Fibroblast of the conjunctiva (primary cell): ENCODE data around the gene VWDE.
A peak's percentile ranks its signal among the peaks of the same experiment; 100 is the strongest.
"Not testable (repeated sequence)": the region's sequence is repeated elsewhere in the genome, so short reads cannot be mapped to it uniquely, and the experiment has no call there.

Experiments
- DNase-seq: peaks from one replicate; pipeline ENCODE4 v3.0.0-alpha.2; 2010; ENCODE audit warnings: low read depth

VWDE gene

GRCh38 chr7:12403287-12404181, at the start of gene VWDE:
Gene VWDE, minus strand, starts transcription at chr7:12403865. Its CDS starts 149 bp downstream, at chr7:12403716.
- DNase-seq: no peak

- DNase-seq: not testable (repeated sequence)
Observed at GRCh38 chr7:12453136-12453535, 49.5 kb upstream of the VWDE start.

- DNase-seq: no peak
Observed at GRCh38 chr7:12450615-12451014, 47.0 kb upstream of the VWDE start.

- no peak for DNase-seq
Observed at GRCh38 chr7:12444785-12445184, 41.1 kb upstream of the VWDE start.

- no peak for DNase-seq
Observed at GRCh38 chr7:12440229-12440628, 36.6 kb upstream of the VWDE start.

- DNase-seq: no peak
Observed at GRCh38 chr7:12436896-12437535, 33.4 kb upstream of the VWDE start.

GRCh38 chr7:12436126-12436525, 32.5 kb upstream of the VWDE start:
- no peak for DNase-seq

GRCh38 chr7:12434012-12434642, 30.5 kb upstream of the VWDE start:
- peak; percentile 3 for DNase-seq

GRCh38 chr7:12431886-12432556, 28.4 kb upstream of the VWDE start:
- DNase-seq: no peak

- no peak for DNase-seq
Observed at GRCh38 chr7:12425311-12425710, 21.6 kb upstream of the VWDE start.

- DNase-seq: peak; percentile 6
Observed at GRCh38 chr7:12423997-12424745, 20.5 kb upstream of the VWDE start.

GRCh38 chr7:12423355-12423996, 19.8 kb upstream of the VWDE start:
- peak; percentile 38 for DNase-seq

- DNase-seq: peak; percentile 0
Observed at GRCh38 chr7:12422554-12423320, 19.1 kb upstream of the VWDE start.

- no peak for DNase-seq
Observed at GRCh38 chr7:12418452-12418851, 14.8 kb upstream of the VWDE start.

GRCh38 chr7:12415072-12415471, 11.4 kb upstream of the VWDE start:
- no peak for DNase-seq

- no peak for DNase-seq
Observed at GRCh38 chr7:12412407-12412806, 8.7 kb upstream of the VWDE start.

GRCh38 chr7:12410523-12410922, 6.9 kb upstream of the VWDE start:
- no peak for DNase-seq

GRCh38 chr7:12409097-12409711, 5.5 kb upstream of the VWDE start:
- DNase-seq: no peak

GRCh38 chr7:12407652-12408051, 4.0 kb upstream of the VWDE start:
- DNase-seq: not testable (repeated sequence)

GRCh38 chr7:12402365-12402725, 1.3 kb downstream of the VWDE start:
- no peak for DNase-seq
